ENCODE data around the gene DOK5.

Gene DOK5

GRCh38 chr20:54514028-54514607, 38.7 kb downstream of the DOK5 start:
- no peak for DNase-seq (ENCODE audit: low read depth)

- DNase-seq (ENCODE audit: low read depth) = no peak
Measured at GRCh38 chr20:54515793-54516628, 40.6 kb downstream of the DOK5 start.

GRCh38 chr20:54517241-54517975, 42.0 kb downstream of the DOK5 start:
- no peak for DNase-seq (ENCODE audit: low read depth)

- DNase-seq (ENCODE audit: low read depth) = no peak
Measured at GRCh38 chr20:54524849-54525248, 49.5 kb downstream of the DOK5 start.

- no peak for DNase-seq (ENCODE audit: low read depth)
Measured at GRCh38 chr20:54525916-54526590, 50.7 kb downstream of the DOK5 start.

- no peak for DNase-seq (ENCODE audit: low read depth)
Measured at GRCh38 chr20:54526801-54527200, 51.4 kb downstream of the DOK5 start.

- no peak for DNase-seq (ENCODE audit: low read depth)
Measured at GRCh38 chr20:54532573-54532972, 57.2 kb downstream of the DOK5 start.

GRCh38 chr20:54534101-54534500, 58.7 kb downstream of the DOK5 start:
- DNase-seq (ENCODE audit: low read depth) = no peak

- no peak for DNase-seq (ENCODE audit: low read depth)
Measured at GRCh38 chr20:54535033-54535432, 59.6 kb downstream of the DOK5 start.

- no peak for DNase-seq (ENCODE audit: low read depth)
Measured at GRCh38 chr20:54535746-54536145, 60.4 kb downstream of the DOK5 start.

- DNase-seq (ENCODE audit: low read depth) = no peak
Measured at GRCh38 chr20:54539521-54540046, 64.2 kb downstream of the DOK5 start.

- DNase-seq (ENCODE audit: low read depth) = no peak
Measured at GRCh38 chr20:54543369-54543768, 68.0 kb downstream of the DOK5 start.

GRCh38 chr20:54545676-54546358, 70.4 kb downstream of the DOK5 start:
- DNase-seq (ENCODE audit: low read depth) = no peak

GRCh38 chr20:54548849-54549248, 73.5 kb downstream of the DOK5 start:
- no peak for DNase-seq (ENCODE audit: low read depth)

GRCh38 chr20:54549658-54550326, 74.4 kb downstream of the DOK5 start:
- DNase-seq (ENCODE audit: low read depth) = no peak

GRCh38 chr20:54550776-54551396, 75.5 kb downstream of the DOK5 start:
- no peak for DNase-seq (ENCODE audit: low read depth)

GRCh38 chr20:54554006-54554405, 78.6 kb downstream of the DOK5 start:
- DNase-seq (ENCODE audit: low read depth) = no peak

GRCh38 chr20:54555150-54555549, 79.8 kb downstream of the DOK5 start:
- DNase-seq (ENCODE audit: low read depth) = no peak

GRCh38 chr20:54556406-54556805, 81.0 kb downstream of the DOK5 start:
- DNase-seq (ENCODE audit: low read depth) = no peak

GRCh38 chr20:54557806-54558590, 82.6 kb downstream of the DOK5 start:
- DNase-seq (ENCODE audit: low read depth) = no peak
